Measurements from ENCODE around the gene GRM2.

GRM2 gene

DNA sequence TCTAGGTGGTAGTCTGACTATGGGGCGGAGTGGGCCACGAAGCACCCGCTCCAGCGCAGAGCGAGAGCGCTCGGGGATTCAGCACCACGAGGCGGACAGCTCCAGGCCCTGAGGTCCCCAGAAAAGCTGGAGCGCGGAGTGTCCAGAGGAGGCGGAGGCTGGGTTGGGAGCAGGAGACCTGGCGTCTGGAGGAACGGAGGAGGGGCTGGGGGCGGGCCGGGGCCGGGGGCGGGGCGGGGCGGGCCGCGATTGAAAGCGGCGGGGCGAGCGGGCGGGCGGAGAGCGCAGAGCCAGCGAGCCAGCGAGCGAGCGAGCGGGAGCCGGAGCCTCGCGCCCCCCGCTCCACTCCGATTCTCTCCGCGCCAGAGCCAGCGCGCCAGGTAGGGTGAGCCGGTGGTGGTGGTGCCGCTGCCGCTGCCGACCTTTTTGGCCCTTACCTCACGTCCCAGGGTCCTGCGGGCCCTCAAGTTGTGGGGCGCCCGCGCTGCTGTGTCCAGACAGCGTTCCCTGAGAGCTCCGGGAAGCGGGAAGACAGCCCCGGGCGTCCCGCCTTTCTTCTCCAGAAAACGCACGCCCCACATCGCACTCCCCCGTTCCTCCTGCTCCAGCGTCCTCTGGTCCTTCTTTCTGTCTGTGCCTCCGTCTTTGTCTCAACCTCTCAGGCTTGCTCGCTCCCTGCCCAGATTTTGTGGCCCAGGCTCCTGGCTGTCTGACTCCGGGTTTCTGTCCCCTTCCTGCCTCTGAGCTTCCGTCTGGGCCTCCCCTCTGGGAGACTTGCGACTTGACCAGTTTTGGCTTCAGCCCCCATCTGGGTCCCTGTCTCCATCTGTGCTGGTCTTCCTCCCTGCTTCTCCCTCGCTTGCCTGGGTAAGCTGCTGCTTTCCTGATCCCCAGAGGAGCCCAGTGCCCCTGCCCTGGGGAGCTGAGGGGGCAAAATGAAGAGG, at the start of gene GRM2:
TSS of gene GRM2 (plus strand) at position 281 of the 944 bp plus-strand sequence. CDS start 1,916 bp downstream, outside the sequence.
- no peak for DNase-seq

DNA sequence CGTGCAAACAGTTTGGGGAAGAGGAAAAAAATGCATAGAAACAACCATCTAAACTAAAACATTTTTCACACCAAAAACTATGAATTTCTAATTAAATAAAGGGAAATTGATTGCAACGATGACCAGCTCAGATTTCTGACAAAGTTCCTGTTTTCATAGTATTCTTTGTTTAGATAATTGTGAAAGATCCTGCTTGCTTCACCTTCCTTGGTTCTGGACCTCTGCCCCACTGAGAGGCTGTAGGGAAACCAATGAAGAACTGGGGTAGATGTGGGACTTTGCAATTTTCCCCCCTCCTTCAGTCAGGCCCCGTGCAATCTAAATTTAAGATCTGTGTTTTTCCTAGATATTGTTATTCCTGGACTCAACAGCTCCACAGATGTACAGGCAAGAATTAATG, 49.6 kb upstream of the GRM2 start:
- no peak for DNase-seq

DNA sequence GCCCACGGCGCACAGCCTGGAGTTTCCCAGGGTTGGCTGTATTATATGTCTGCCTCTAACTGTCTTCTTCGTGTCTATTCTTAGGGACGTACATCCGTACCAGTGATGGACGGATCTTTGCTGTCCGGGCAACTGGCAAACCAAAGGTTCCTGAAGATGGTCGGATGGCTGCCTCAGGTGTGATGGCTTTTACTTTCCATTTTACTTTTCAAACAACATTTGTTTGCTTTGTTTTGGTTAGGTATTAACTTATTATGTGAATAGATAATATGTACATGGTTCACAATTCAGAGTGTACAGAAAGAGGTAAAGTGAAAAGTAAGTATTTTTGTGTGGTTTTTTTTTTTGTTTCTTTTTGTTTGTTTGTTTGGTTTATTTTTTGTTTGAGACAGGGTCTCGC, 46.9 kb upstream of the GRM2 start:
- DNase-seq, result no peak

DNA sequence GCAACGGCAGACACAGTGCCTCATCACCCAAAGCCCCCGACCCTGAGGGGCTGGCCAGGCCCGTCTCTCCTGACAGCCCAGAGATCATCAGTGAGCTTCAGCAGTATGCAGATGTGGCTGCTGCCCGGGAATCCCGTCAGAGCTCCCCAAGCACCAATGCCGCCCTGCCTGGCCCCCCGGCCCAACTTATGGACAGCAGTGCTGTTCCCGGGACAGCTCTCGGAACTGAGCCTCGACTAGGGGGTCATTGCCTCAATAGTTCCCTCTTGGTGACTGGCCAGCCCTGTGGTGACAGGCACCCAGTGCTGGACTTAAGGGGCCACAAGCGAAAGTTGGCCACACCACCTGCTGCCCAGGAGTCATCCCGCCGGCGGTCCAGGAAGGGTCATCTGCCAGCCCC, 44.4 kb upstream of the GRM2 start:
- no peak for DNase-seq

DNA sequence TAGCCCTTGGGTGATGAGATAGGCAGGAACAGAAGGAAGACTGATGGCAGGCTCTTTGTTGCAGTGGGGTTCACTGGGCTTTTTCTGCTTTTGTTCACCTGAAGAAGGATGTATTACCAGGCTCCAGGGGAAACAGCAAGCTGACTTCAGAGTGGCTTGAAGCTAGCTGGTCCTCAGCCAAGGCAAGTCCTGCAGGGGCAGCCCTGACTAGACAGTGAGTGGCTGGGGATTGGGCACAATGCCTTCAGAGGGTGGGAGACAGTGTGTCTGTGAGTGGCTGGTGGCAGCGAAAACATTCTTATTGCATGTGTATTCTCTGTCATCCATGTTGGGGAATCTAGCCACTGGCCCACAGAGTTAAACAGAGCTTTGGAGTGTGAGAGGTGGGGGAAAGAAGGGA, 38.1 kb upstream of the GRM2 start:
- DNase-seq, result no peak

DNA sequence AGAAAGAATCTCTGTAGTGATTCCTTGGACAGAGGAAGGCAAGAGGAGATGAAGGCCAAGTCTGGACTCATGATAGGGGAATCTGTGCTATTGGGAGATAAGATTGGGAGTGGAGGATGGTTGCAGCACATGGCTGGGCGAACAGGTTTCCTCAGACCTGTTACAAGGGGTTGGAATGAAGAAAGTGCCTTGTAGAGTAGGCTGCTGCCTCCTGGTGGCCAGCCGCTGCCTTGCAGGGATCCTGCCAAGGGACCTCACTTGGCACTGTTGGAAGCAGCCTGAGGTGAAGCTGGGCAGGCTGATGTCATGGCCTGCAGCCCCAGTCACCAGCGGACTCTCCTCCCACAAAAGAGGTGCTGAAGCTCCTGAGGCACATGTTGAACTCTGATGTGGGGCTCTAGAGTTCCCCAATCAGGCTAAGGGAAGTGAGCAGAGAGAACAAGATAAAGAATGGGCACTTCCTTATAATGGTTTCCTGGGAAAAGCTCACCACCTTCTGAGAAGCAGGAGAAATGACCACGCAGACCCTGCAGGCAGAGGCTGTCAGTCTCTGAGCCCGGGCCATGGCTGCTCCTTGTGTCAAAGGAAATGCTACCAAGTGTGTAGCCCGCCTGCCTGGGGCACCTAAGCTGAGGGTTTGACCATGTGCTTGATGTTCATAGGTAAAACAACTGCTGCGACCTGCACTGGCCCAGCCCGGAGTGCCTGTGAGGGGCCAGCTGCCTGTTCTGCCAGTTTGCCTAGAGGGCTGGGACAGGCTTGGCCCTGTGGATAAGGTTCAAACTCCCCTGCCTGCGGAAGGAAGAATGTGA, 37.4 kb upstream of the GRM2 start:
- peak; percentile 89 for DNase-seq

DNA sequence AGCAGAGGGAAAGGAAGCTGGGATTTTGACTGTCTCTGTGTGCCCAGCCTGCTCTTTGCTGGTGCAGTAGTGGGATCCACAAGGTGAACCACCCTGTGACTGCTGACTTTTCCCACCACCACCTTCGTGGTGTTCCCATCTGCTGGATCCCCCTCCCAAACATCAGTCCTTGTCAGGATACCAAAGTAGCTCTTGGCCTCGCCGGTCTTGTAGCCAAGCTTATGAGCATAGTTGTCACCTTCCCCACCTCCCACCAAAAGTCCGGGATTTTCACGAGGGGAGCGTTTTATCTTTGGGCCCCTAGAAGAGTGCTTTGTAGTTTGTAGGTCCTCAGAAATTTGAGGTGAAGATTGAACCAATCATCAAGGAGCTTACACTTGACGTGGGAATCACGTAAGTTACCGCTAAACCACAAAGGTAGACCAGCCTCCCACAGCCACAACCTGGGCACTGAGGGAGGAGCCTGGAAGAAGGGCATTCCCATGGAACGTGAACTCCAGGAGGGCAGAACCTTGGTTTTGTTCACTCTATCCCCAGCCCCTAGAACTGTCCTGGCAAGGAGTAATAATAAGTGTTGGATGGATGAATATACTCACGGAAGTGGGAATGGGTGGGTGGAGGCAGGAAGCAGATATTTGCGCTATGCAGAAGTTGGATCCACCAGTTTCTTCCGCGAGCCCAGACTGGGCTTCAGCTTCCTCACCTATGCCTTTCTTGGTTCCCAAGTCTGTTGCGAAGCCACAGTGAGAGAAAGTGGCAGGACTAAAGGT, 36.6 kb upstream of the GRM2 start:
- DNase-seq, result no peak

DNA sequence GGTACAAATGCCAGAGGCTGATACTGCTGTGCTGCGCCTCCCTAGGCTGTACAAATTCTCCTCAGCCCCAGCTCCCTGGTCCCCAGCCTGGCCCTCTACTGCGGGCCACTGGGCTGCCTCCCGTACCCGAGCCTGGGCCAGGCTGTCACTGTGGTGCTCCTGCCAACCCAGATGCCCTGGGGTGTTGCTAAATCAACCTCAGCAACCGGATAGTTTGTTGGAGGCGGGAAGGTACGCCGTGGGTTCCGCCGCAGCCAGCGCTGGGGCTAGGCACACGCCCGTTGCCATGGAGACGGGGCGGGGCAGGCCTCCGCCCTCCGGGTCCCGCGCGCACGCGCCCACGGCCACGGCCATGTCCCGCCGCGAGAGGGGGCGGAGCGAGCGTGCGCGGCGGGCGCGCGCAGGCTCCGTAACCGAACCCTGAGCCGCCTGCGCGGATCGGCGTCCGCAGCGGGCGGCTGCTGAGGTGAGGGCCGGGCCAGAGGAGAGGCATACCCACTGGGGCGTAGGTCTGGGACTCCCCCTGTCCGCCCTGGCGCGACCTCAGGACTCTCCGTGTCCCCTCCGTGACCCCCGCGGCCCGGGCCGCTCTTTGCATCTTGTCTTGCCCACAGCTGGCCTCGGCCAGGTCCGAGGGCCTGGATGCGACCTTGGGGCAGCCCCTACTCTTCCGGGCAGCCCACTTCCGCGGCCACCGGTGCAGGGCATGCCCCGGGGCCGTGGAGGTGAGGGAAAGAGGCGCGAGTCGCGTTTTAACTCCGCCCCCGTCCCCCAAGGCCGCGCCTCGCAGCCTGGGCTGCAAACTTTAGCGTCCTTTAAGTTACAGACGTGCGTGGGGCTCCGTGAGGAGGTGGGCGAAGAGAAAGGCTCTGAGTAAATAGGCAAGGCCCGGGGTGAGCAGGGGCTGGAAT, 35.8 kb upstream of the GRM2 start, which contains the start of gene TEX264:
TSS of gene TEX264 (plus strand) at position 430 of the 911 bp plus-strand sequence. CDS start 3,053 bp downstream, outside the sequence.
- peak; percentile 96 for DNase-seq

DNA sequence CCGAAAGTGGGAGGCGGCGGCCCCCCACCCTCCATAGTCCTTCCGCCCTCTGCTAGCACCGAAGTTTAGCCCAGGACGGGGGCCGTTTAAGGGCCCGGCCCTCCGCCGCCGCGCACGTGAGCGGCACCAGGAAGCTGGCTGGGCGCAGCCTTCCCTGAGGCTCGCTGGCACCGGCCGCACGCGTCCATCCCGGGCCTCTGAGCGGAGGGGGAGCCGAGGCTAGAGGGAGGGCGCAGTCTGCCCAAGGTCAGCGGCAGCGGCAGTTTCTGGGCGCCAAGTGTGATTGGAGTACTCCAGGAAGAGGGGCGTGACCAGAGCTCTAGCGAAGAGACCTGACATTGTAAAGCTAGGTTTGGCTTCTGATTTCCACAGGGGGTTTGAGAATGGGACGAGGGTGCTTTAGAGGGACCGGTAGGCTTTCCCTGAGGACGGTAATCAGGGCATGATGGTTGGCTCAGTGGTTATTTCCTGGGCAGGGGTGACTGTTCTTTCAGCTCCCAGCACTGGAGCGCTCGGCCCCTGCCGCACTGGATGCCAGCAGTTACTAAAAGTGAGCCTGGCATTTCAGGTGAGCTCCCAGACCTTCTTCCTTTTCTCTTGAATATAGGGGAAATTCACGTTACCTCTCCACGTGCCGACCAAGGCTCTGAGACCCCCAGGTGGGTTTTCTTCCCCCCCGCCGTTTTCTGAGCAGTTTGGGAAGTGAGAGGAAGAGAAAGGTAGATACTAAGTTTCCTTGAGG, 35.0 kb upstream of the GRM2 start:
- peak; percentile 75 for DNase-seq

DNA sequence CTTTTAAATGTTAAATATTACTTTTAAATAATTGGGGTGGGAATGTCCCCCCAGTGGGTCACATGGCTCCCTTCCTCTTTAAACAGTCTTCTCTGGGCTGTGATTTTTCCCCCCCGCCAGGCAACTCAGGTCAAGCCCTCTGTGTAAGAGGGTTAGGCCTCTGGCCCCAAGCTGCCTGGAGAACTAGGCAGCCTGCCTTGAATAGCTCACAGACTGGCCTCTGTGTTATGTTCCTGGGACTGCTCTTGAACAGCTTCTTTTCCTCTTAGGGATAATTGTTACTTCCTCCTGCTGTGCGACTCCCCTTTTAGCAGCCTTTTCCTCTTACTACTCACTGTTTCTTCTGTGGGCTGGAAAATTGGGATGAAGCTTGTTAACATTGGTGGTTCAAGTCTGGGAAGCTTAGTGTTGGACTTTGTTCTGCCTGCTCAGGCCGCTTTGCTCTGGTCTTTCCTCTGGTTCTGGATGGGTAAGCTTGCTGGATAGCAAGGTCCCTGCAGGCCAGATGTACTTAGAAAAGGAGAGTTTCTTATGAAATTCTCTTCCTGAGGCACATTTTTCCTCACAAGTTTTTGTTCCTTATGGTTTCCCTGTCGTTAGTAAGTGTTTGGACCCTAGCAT, 33.6 kb upstream of the GRM2 start:
- no peak for DNase-seq

DNA sequence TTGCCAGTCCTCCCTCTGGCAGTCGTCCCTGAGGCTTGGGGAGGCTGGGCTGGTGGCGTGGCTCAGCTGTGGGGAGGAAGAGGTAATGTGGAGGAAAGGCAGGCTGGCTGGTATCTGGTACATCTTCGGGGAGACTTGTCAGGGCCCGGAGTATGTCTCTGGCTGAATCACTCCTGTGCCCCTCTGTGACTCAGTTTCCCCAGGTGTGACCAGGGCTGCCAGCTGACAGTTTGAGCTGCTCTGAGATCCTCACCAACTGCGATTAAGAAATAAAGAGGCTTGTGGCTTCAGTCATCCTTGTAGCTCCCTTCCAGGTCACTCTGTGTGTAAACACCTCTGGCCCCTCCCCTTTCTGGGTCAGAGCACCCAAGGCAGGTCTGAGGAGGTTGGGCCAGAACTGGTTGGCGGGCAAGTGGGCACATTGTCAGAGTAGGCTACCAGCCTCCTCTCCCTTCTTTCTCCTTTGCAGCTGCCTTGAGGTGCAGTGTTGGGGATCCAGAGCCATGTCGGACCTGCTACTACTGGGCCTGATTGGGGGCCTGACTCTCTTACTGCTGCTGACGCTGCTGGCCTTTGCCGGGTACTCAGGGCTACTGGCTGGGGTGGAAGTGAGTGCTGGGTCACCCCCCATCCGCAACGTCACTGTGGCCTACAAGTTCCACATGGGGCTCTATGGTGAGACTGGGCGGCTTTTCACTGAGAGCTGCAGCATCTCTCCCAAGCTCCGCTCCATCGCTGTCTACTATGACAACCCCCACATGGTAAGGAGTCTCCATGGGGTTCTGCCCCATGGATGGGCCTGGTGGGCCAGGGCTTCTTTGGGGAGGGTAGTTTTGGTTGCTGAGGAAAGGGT, 32.8 kb upstream of the GRM2 start:
- DNase-seq, result no peak

DNA sequence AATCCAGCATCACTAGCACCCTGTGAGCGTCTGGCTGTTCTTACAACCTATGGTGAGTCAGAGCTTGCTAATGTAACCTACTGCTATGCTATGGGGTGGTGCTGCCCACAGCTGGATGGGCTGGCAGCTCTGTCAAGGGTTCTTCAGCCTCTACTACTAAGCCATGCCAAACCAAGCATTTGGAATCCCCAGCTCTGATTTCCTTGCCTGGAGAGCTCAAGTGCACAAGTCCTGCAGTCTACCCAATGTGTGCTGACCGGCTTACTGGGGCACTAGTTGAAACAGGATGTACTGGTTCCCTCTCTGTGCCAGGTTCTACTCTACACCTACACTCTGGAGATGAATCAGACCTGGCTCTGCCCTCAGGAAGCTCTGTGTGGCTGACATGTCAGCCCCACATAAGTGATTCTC, 31.7 kb upstream of the GRM2 start:
- DNase-seq, result peak; percentile 68

DNA sequence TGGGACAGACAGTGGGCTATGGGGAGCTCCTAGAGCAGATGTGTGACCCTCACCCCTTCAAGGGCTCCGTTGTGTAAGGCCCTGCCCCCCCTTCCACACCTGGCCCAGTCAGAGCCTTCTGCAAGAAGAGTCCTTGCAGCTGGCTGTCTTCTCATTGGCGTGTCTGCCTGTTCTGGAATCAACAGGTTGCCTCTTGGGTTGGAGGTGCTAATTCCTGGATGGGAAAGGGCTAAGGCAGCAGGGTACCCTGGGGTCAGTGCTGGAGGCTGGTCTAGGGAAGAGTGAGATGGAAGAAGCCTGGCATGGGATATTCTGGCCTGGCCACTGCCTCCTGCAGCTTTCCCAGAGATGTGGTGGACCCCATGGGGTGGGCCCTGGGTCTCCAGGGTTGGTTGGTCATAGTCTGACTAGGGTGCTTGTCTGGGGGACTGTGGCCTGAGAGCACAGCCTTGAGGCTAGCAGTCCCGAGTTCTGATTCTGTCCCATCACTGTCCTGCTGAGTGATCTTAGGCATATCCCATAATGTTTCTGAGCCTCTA, 30.7 kb upstream of the GRM2 start:
- no peak for DNase-seq

DNA sequence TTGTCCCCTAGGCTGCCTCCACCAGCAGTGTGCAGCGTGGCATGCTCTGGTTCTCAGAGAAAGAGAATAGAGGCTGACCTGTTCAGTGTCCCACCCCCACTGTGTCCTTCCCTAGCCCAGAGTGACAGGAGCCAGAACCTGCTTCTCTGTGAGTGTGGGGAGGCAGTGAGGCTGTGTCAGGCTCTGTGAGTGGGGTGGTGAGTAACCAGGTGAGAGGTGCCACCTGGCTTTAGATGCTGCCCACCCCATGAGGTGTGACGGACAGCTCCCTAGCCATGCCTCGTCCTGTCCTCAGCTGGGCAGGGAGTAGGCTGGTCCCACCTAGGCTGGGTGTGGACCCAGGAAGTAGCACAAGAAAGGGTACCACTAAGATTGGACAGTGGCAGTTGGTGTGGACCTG, 29.5 kb upstream of the GRM2 start:
- DNase-seq, result no peak

DNA sequence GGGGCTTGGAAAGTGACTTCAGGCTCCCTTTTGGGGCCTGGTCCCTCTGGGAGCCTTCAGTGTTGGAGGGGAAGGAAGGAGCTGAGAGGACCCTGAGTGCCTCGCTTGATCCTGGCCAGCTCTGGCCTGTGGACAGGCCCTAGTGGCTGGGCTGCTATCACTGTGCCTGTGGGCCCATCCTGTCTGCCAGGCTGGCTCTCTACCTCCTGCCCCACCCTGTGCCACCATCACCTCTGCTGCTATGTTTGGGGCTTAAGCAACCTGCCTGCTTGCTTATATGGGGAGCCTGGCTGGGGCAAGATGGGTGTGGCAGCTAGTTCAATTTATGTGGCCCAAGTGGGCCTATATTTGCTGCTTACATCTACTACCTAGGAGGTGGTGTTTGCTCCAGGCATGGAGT, 28.7 kb upstream of the GRM2 start:
- no peak for DNase-seq

DNA sequence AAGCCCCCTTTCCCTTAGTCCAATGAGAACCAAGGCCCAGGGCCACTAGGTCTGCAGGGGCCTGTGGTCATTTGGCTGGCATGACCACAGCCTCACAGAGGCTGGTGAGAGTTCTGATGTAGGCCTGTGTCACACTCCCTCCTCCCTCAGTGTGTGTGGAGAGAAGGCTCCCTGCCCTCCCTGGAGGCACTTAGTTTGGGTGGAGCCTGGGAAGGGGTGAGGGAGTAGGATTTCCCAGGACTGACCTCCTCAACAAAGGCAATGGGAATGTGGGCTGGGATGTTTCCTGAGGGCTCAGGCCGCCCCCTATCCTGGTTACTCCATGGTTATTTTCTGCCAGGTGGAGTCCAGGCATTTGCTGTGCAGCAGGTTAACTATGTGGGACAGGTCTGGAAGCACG, 28.2 kb upstream of the GRM2 start:
- DNase-seq, result no peak

DNA sequence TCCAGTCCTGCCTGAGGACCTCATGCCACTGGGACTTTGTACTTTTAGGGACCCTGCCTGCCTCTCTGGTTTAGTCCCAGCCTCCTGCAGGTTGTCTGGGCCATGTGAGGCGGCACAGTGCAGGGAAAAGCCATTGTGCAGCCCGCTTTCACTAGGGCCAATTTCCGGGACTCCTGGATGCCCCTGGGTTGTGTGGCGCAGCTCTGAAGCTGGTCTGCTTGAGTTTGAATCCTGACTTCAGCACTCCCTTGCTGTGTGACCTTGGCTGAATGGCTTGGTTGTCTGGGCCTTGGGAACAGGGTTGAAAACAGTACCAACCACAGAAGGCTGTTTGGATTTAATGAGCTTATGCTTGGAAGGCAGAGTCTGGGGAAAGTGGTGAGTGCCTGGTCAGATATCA, 27.6 kb upstream of the GRM2 start:
- DNase-seq, result no peak

DNA sequence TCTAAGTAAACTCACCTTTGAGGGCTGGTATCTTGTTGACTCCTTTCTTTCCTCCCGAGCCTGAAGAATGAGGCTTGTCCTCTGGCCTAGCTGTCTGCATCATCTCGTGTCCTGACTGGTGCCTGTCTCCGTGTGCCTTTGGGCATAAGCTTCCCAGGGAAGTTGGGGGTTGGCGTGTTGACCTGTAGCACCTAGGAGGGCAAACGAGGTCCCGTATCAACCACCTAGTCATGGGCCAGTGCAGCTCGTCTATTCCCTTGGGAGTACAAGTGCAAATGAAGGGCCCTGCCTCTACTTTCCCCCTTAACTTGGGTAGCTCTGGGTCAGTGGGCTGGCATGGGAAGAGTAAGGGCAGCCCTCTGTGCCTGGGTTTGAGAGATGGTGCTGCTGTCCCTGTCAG, 27.1 kb upstream of the GRM2 start:
- DNase-seq, result no peak

DNA sequence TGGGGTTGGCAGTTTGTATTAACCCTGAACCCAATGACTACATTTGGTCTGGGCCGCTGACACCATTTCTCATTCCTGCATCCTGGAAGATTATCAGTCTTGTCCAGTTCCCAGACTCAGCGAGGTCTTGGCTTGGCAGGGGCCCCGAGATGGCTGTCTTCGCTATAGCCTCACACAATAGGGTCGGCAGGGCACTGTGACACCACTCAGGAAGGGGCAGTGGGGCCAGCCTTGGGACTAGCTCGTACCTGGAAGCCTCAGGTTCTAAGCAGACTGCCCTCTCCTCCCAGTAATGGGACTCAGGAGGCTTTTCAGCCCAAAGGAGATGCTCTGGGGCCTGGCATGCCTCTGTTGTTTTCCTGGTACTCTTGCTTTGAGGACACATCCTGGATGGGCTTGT, 26.7 kb upstream of the GRM2 start:
- no peak for DNase-seq
